Measurements from ENCODE around the gene TXNDC11.

Gene TXNDC11

DNA sequence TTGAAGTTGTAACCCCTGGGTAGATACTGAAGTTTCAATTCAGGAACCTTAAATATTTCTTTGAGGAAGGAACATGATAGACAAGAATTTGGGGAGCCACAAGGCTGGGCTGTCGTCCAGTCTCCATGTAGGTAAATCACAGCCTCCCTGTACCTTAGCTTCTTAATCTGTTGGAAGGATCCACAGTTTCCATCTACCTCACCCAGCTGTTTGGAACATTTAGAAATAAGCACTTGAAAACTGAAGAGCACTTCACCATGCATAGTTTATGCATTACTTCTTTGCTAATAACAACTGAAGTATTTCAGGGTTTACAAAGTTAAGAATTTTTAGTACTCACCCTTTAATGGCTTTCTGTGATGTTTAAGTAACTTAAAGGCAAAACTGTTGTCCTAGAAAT lies 17.2 kb downstream of the TXNDC11 start:
- WGBS, 2 experiments = 89 to 91% methylated on average over 1 of the region's 1 CpG
- Histone ChIP-seq H3K27ac (ENCODE audit: insufficient read depth, low read depth, low read length, poor library complexity, severe bottlenecking) (no peak overlapping the region), H3K9me3 (ENCODE audit: control insufficient read depth, low read length) (no peaks in the 10 kb centered on the region), H3K4me3 (ENCODE audit: insufficient read depth, low read depth, low read length) (no peak overlapping the region), H3K27me3 (ENCODE audit: control insufficient read depth, insufficient read depth, low read length, poor library complexity, severe bottlenecking) (no peaks in the 10 kb centered on the region), H3K4me1 (ENCODE audit: control insufficient read depth, insufficient read depth, low read length) (no peaks in the 10 kb centered on the region), H3K36me3 (ENCODE audit: control insufficient read depth, insufficient read depth, low read length) (no peaks in the 10 kb centered on the region)

DNA sequence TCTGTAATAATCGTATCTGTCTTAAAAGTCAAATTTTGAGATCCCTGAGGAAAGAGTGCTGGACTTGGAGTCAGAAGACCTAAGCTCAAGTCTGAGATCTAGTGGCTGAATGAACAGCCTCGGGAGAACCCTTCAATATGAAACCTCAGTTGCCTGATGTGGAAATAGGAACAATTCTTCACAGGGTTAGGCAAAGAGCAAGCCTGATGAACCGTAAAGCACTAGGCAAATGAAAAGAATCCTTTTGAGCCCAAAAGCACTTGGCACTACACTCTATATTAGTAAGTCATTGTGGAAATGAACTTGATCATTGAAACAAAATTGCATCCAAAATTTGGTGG lies 20.2 kb downstream of the TXNDC11 start:
- WGBS, 2 experiments = 95 to 97% methylated on average over 3 of the region's 3 CpGs
- no peak overlapping the region for H3K27ac ChIP-seq (ENCODE audit: insufficient read depth, low read depth, low read length, poor library complexity, severe bottlenecking)
- no peaks in the 10 kb centered on the region for H3K4me1 ChIP-seq (ENCODE audit: control insufficient read depth, insufficient read depth, low read length)
- H3K9me3 ChIP-seq (ENCODE audit: control insufficient read depth, low read length) = no peaks in the 10 kb centered on the region
- H3K27me3 ChIP-seq (ENCODE audit: control insufficient read depth, insufficient read depth, low read length, poor library complexity, severe bottlenecking) = no peaks in the 10 kb centered on the region
- H3K4me3 ChIP-seq (ENCODE audit: insufficient read depth, low read depth, low read length) = no peak overlapping the region
- peaks cover 5% of the 10 kb centered on the region for H3K36me3 ChIP-seq (ENCODE audit: control insufficient read depth, insufficient read depth, low read length)

DNA sequence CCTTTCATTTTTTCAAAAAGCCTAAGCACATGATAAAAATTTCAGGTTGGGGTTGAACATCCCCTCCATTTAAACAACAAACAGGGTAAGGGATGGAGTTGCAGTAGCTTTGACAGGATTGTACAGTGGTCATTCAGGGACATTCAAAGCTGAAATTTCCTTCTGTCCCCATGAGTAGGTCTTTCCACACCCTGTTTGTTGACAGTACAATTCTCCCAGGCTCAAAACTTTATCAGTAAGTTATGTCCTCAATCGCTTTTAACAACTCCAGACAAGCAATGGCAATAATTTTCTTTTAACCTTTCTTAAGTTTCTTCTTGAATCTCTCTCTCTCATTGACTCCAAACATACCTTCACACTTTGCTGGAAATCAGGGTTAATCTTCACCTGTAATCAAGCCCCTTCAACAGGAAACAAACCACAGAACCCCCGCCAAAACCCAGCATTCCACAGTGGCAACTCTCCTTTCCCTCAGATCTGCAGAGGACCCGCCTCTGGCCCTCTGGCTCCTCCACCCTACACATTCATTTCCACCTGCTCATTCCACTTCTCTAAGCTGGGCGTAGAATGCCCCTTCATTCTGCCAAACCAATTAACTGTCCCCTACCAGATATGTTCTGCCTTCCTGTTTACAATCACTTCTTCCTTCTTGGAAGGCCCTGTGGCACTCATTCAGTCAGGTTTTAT lies 20.7 kb downstream of the TXNDC11 start:
- Histone ChIP-seq H3K4me3 (ENCODE audit: insufficient read depth, low read depth, low read length) (no peak overlapping the region), H3K27ac (ENCODE audit: insufficient read depth, low read depth, low read length, poor library complexity, severe bottlenecking) (no peak overlapping the region), H3K4me1 (ENCODE audit: control insufficient read depth, insufficient read depth, low read length) (no peaks in the 10 kb centered on the region), H3K9me3 (ENCODE audit: control insufficient read depth, low read length) (no peaks in the 10 kb centered on the region), H3K36me3 (ENCODE audit: control insufficient read depth, insufficient read depth, low read length) (peaks cover 5% of the 10 kb centered on the region), H3K27me3 (ENCODE audit: control insufficient read depth, insufficient read depth, low read length, poor library complexity, severe bottlenecking) (no peaks in the 10 kb centered on the region)
- 91 to 92% methylated on average over 4 of the region's 4 CpGs for WGBS, 2 experiments

DNA sequence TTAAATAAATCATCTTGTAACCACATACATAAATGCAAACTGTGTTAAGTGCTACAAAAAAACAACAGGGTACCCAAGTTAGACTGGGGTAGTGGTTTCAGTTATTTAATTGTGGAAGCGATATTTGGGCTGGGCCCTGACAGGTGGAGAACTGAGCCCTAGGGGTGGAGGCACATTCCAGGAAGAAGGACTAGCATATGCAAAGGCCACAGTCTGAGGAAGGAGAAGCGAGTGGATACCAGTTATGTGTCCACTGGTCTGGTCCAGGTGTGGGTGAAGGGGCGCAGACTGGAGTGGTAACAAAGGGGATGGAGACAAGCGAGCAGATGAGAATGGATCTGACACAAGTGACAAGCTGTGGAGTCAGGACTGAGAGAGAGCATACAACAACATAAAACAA lies 22.9 kb downstream of the TXNDC11 start:
- Histone ChIP-seq H3K27me3 (ENCODE audit: control insufficient read depth, insufficient read depth, low read length, poor library complexity, severe bottlenecking) (no peaks in the 10 kb centered on the region), H3K4me3 (ENCODE audit: insufficient read depth, low read depth, low read length) (no peak overlapping the region), H3K4me1 (ENCODE audit: control insufficient read depth, insufficient read depth, low read length) (no peaks in the 10 kb centered on the region), H3K27ac (ENCODE audit: insufficient read depth, low read depth, low read length, poor library complexity, severe bottlenecking) (no peak overlapping the region), H3K36me3 (ENCODE audit: control insufficient read depth, insufficient read depth, low read length) (peaks cover 5% of the 10 kb centered on the region), H3K9me3 (ENCODE audit: control insufficient read depth, low read length) (no peaks in the 10 kb centered on the region)
- WGBS, 2 experiments = 95 to 97% methylated on average over 4 of the region's 4 CpGs

DNA sequence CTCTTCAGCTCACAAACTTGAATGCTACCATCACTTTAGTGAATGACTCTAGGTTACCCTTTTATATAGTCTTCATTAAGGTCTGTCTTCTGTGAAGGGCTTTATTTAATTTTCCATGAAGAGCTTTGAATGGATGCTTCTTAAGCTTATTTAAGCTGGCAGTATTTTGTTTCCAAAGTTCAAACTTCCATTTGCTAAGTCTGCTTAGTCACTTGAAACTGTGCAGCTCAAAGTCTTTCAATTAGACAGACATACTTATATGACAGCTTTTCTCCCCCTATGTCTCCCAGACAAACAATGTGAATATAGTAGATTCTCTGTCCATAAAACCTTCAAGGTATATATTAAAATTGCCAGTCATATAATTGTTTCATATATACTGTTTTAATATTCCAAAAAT lies 23.5 kb downstream of the TXNDC11 start:
- Histone ChIP-seq H3K27me3 (ENCODE audit: control insufficient read depth, insufficient read depth, low read length, poor library complexity, severe bottlenecking) (no peaks in the 10 kb centered on the region), H3K4me3 (ENCODE audit: insufficient read depth, low read depth, low read length) (no peak overlapping the region), H3K4me1 (ENCODE audit: control insufficient read depth, insufficient read depth, low read length) (no peaks in the 10 kb centered on the region), H3K27ac (ENCODE audit: insufficient read depth, low read depth, low read length, poor library complexity, severe bottlenecking) (no peak overlapping the region), H3K9me3 (ENCODE audit: control insufficient read depth, low read length) (no peaks in the 10 kb centered on the region), H3K36me3 (ENCODE audit: control insufficient read depth, insufficient read depth, low read length) (peaks cover 5% of the 10 kb centered on the region)

DNA sequence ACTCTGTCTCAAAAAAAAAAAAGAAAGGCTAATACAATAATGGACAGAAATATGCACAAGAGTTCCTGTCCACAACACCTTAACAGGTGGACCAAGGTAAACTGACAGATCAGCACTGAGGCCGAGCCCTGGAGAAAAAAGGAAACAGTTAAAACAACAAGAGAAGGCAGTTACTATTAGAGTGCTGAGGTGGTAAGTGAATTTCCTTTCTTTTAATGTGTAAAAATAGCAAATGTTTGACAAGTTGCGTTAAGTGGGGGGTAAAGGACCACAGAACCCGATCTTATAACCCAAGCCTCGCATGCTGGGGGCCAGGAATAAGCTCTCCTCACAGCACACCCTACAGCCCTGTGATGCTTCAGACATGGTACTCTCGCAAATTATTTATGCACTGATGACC lies 24.8 kb downstream of the TXNDC11 start:
- Histone ChIP-seq H3K27me3 (ENCODE audit: control insufficient read depth, insufficient read depth, low read length, poor library complexity, severe bottlenecking) (no peaks in the 10 kb centered on the region), H3K27ac (ENCODE audit: insufficient read depth, low read depth, low read length, poor library complexity, severe bottlenecking) (no peak overlapping the region), H3K4me3 (ENCODE audit: insufficient read depth, low read depth, low read length) (no peak overlapping the region), H3K4me1 (ENCODE audit: control insufficient read depth, insufficient read depth, low read length) (no peaks in the 10 kb centered on the region), H3K9me3 (ENCODE audit: control insufficient read depth, low read length) (no peaks in the 10 kb centered on the region), H3K36me3 (ENCODE audit: control insufficient read depth, insufficient read depth, low read length) (peaks cover 5% of the 10 kb centered on the region)
- 70 to 72% methylated on average over 5 of the region's 5 CpGs for WGBS, 2 experiments

DNA sequence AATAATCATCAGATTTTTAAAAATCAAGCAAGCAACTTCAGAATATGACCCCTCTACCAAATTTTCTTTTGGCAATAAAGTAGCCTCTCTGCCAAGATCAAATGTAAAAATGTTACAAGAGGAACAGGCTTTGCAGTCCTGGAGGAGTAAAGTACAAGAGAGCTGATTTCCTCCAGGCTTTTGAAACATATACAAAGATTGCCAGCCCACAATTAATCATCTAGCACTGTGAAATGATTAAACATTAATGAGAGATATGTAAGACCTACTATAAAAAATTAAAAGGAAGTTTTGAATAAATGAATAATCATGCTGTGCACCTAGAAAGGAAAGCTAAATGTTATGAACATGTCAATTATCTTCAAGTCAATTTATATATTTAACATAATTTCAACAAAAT lies 26.3 kb downstream of the TXNDC11 start:
- H3K27ac ChIP-seq (ENCODE audit: insufficient read depth, low read depth, low read length, poor library complexity, severe bottlenecking) = no peak overlapping the region
- no peaks in the 10 kb centered on the region for H3K9me3 ChIP-seq (ENCODE audit: control insufficient read depth, low read length)
- H3K4me1 ChIP-seq (ENCODE audit: control insufficient read depth, insufficient read depth, low read length) = no peaks in the 10 kb centered on the region
- peaks cover 5% of the 10 kb centered on the region for H3K36me3 ChIP-seq (ENCODE audit: control insufficient read depth, insufficient read depth, low read length)
- no peaks in the 10 kb centered on the region for H3K27me3 ChIP-seq (ENCODE audit: control insufficient read depth, insufficient read depth, low read length, poor library complexity, severe bottlenecking)
- H3K4me3 ChIP-seq (ENCODE audit: insufficient read depth, low read depth, low read length) = no peak overlapping the region

DNA sequence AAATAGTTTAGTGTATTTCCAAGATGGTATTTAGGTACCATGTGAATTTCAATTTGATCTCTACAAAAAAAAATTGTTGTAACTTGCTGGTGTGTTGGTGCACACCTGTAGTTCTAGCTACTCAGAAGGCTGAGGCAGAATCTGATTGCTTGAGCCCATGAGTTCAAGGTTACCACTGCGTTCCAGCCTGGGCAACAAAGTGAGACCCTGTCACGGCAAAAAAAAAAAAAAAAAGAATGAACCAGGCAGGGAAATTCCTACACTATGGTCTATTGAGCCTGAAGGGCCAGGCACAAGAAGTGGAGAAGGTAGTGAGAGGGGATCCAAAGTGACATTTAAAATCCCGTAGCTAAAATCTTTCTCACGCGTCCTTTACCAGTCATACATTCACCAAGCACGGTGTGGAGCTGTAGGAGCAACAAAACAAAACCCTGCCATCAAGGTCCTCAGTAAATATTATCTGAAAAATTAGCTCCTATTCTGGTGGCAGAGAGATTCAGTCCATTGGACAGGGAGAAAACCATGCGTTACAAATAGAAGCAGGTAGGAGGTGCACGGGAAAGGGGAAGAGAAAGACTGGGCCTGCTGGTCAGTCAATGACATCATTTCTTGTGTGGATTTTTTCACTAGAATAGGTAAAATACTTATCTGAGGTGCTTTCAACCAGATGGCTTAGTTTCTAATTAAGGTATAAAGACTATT lies 27.3 kb downstream of the TXNDC11 start:
- WGBS, 2 experiments = 93% methylated on average over 8 of the region's 8 CpGs
- H3K27me3 ChIP-seq (ENCODE audit: control insufficient read depth, insufficient read depth, low read length, poor library complexity, severe bottlenecking) = no peaks in the 10 kb centered on the region
- H3K27ac ChIP-seq (ENCODE audit: insufficient read depth, low read depth, low read length, poor library complexity, severe bottlenecking) = no peak overlapping the region
- no peaks in the 10 kb centered on the region for H3K4me1 ChIP-seq (ENCODE audit: control insufficient read depth, insufficient read depth, low read length)
- no peak overlapping the region for H3K4me3 ChIP-seq (ENCODE audit: insufficient read depth, low read depth, low read length)
- peaks cover 5% of the 10 kb centered on the region for H3K36me3 ChIP-seq (ENCODE audit: control insufficient read depth, insufficient read depth, low read length)
- H3K9me3 ChIP-seq (ENCODE audit: control insufficient read depth, low read length) = no peaks in the 10 kb centered on the region

DNA sequence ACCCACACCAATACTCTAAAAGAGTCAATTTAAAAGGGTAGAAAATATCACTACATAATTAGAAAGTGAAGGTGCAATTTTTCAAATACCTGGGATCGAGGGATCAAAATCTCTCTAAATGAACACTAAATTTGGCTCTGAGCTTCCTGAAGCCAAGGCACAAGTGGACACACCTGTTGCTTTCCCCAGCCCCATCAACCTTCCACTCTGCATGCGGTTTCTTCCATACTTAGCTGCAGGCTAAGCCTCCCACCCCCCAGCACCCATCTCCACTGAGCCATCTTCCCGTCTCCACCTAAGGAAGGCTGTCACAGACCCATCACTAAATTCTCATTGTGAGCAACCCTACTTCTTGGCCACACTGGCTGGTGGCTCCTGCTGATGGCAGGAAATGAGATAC lies 30.5 kb downstream of the TXNDC11 start:
- Histone ChIP-seq H3K4me3 (ENCODE audit: insufficient read depth, low read depth, low read length) (no peak overlapping the region), H3K4me1 (ENCODE audit: control insufficient read depth, insufficient read depth, low read length) (no peaks in the 10 kb centered on the region), H3K27me3 (ENCODE audit: control insufficient read depth, insufficient read depth, low read length, poor library complexity, severe bottlenecking) (no peaks in the 10 kb centered on the region), H3K9me3 (ENCODE audit: control insufficient read depth, low read length) (no peaks in the 10 kb centered on the region), H3K27ac (ENCODE audit: insufficient read depth, low read depth, low read length, poor library complexity, severe bottlenecking) (no peak overlapping the region), H3K36me3 (ENCODE audit: control insufficient read depth, insufficient read depth, low read length) (no peaks in the 10 kb centered on the region)
- WGBS, 2 experiments = 90 to 94% methylated on average over 3 of the region's 3 CpGs

DNA sequence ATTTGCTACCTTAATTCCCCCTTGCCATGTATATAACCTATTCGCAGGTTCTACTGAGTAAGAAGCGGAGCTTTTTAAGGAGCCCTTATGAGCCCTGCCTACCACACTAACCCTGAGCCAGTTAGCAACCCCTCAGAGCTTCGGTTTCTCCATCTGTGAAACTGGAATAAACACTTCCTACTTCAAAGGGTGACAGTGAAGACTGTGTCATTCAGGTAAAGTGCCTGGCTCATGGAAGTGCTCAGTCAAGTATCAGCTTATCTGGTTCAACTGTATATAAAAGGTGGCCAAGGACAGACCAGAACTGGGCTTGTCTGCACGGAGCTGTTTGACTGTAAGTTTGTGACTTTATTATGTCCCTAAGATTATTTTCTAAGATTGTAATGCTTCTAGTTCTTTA lies 31.0 kb downstream of the TXNDC11 start:
- H3K4me1 ChIP-seq (ENCODE audit: control insufficient read depth, insufficient read depth, low read length) = no peaks in the 10 kb centered on the region
- H3K27me3 ChIP-seq (ENCODE audit: control insufficient read depth, insufficient read depth, low read length, poor library complexity, severe bottlenecking) = no peaks in the 10 kb centered on the region
- WGBS, 2 experiments = 92 to 93% methylated on average over 4 of the region's 4 CpGs
- no peak overlapping the region for H3K4me3 ChIP-seq (ENCODE audit: insufficient read depth, low read depth, low read length)
- H3K27ac ChIP-seq (ENCODE audit: insufficient read depth, low read depth, low read length, poor library complexity, severe bottlenecking) = no peak overlapping the region
- no peaks in the 10 kb centered on the region for H3K9me3 ChIP-seq (ENCODE audit: control insufficient read depth, low read length)
- no peaks in the 10 kb centered on the region for H3K36me3 ChIP-seq (ENCODE audit: control insufficient read depth, insufficient read depth, low read length)

Measured in ectodermal cell (in vitro differentiated cells).